ENCODE data around the gene SYNJ2BP.

GRCh38 chr14:70401643-70402042 is 15.2 kb downstream of the SYNJ2BP start:
- TF ChIP-seq CTCF (IDR thresholded peaks at IDR 0.05) (no peak), POLR2A (IDR thresholded peaks at IDR 0.05) (no peak)
